ENCODE data around the gene PRKD1.
"Not testable (repeated sequence)": the region's sequence is repeated elsewhere in the genome, so short reads cannot be mapped to it uniquely, and the experiment has no call there.

Gene PRKD1

GRCh38 chr14:29738056-29738455 lies 189.6 kb downstream of the PRKD1 start:
- DNase-seq: no peak

GRCh38 chr14:29735459-29735858 lies 192.2 kb downstream of the PRKD1 start:
- peak; percentile 22 for DNase-seq

- DNase-seq: peak; percentile 81
Observed at GRCh38 chr14:29734732-29735131, 192.9 kb downstream of the PRKD1 start.

- not testable (repeated sequence) for DNase-seq
Observed at GRCh38 chr14:29726560-29727331, 200.9 kb downstream of the PRKD1 start.

GRCh38 chr14:29724991-29725390 lies 202.7 kb downstream of the PRKD1 start:
- peak; percentile 52 for DNase-seq

- DNase-seq: no peak
Observed at GRCh38 chr14:29722831-29723230, 204.8 kb downstream of the PRKD1 start.

- no peak for DNase-seq
Observed at GRCh38 chr14:29721586-29721985, 206.1 kb downstream of the PRKD1 start.

GRCh38 chr14:29717901-29718300 lies 209.7 kb downstream of the PRKD1 start:
- DNase-seq: no peak

- DNase-seq: no peak
Observed at GRCh38 chr14:29716150-29716549, 211.5 kb downstream of the PRKD1 start.

GRCh38 chr14:29712601-29713000 lies 215.0 kb downstream of the PRKD1 start:
- DNase-seq: no peak

- no peak for DNase-seq
Observed at GRCh38 chr14:29710015-29710414, 217.6 kb downstream of the PRKD1 start.

- no peak for DNase-seq
Observed at GRCh38 chr14:29709490-29709889, 218.2 kb downstream of the PRKD1 start.

GRCh38 chr14:29706700-29707099 lies 220.9 kb downstream of the PRKD1 start:
- no peak for DNase-seq

- DNase-seq: no peak
Observed at GRCh38 chr14:29705801-29706200, 221.8 kb downstream of the PRKD1 start.

- not testable (repeated sequence) for DNase-seq
Observed at GRCh38 chr14:29689597-29689996, 238.1 kb downstream of the PRKD1 start.

GRCh38 chr14:29687866-29688265 lies 239.8 kb downstream of the PRKD1 start:
- DNase-seq: no peak

- no peak for DNase-seq
Observed at GRCh38 chr14:29687071-29687765, 240.4 kb downstream of the PRKD1 start.

- DNase-seq: no peak
Observed at GRCh38 chr14:29684926-29685325, 242.7 kb downstream of the PRKD1 start.

- no peak for DNase-seq
Observed at GRCh38 chr14:29682789-29683188, 244.9 kb downstream of the PRKD1 start.

- no peak for DNase-seq
Observed at GRCh38 chr14:29681316-29681715, 246.3 kb downstream of the PRKD1 start.

GRCh38 chr14:29674566-29675285 lies 252.9 kb downstream of the PRKD1 start:
- no peak for DNase-seq

- DNase-seq: no peak
Observed at GRCh38 chr14:29672831-29673230, 254.8 kb downstream of the PRKD1 start.

GRCh38 chr14:29671034-29671433 lies 256.6 kb downstream of the PRKD1 start:
- DNase-seq: no peak

GRCh38 chr14:29668201-29668600 lies 259.4 kb downstream of the PRKD1 start:
- DNase-seq: no peak

Data from NCI-H510A treated with DMSO at 0.1 percent for 48 hours (cell line).